Measurements from ENCODE around the gene C9orf43.

DNA sequence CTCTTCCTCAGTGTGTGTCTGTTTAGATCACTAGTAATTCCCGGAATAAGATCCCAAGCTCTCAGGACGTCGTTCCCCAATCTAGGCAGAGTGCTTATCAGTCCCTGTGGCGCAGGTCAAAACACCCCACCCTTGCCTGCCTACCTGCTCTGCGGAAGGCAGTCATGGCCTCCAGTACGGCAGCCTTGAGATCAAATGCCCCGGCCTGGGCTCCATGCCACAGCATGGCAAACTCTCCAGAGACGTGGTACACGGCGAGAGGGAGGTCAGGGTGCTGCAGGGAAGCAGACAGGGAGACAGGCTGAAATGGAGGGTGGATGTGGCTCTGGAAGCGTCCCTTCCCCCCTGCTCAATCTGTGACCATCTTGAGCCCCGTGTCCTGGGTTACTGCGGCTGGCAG, 21.7 kb upstream of the C9orf43 start:
- TF ChIP-seq POLR2A (IDR thresholded peaks at IDR 0.05): no peak
- TF ChIP-seq CTCF (IDR thresholded peaks at IDR 0.05): no peak
